Upper lobe of left lung (tissue), 6 donors: Measurements from ENCODE around the gene C1orf174. TPM values are rescaled to one million over a fixed set of nuclear protein-coding genes. Genes with fewer than 3 reads are reported as not detected.
A peak's percentile ranks its signal among the peaks of the same experiment; 100 is the strongest.

Source experiments
- ATAC-seq, 2 donors: fragments of 200-7000 bp; cut with Tn5 transposase; one replicate each; pipeline ENCODE4 v1.9.1; 2022; ENCODE audit warnings: mild to moderate bottlenecking in 2 of 2, moderate library complexity in 2 of 2; ENCODE audit not compliant: low FRiP score in 2 of 2
- DNase-seq, 2 donors: peaks; one replicate each; pipeline ENCODE4 v3.0.0-alpha.2; 2019 to 2020
- H3K27ac ChIP-seq, 4 donors: fragments of 200-600 bp; sonication (generic); one replicate each; pipeline ENCODE4 v1.5.1; 2016 to 2019
- H3K27me3 ChIP-seq, 4 donors: fragments of 200-600 bp; sonication (generic); one replicate each; pipeline ENCODE4 v1.5.1; 2017 to 2019
- H3K36me3 ChIP-seq, 4 donors: fragments of 200-600 bp; sonication (generic); one replicate each; pipeline ENCODE4 v1.5.1; 2016 to 2019
- H3K4me1 ChIP-seq, 4 donors: fragments of 200-600 bp; sonication (generic); one replicate each; pipeline ENCODE4 v1.5.1; 2018 to 2019
- H3K4me3 ChIP-seq, 4 donors: fragments of 200-600 bp; sonication (generic); one replicate each; pipeline ENCODE4 v1.5.1; 2017 to 2019; ENCODE audit warnings: mild to moderate bottlenecking in 2 of 4, moderate library complexity in 1 of 4
- H3K9me3 ChIP-seq, 4 donors: fragments of 200-600 bp; sonication (generic); one replicate each; pipeline ENCODE4 v1.5.1; 2018 to 2019
- CTCF ChIP-seq, 6 experiments: fragments of 450-650 bp in 4 of 6; fragments of 200-600 bp in 2 of 6; sonication (generic) in 2 of 6; IDR thresholded peaks; one replicate each; pipeline ENCODE4 v1.5.1; 2016 to 2019; ENCODE audit warnings: antibody characterized with exemption in 6 of 6
- EP300 ChIP-seq, 4 donors: sonication (generic); formaldehyde crosslinking; IDR thresholded peaks; one replicate each; pipeline ENCODE4 v1.5.1; 2017; ENCODE audit warnings: antibody characterized with exemption in 4 of 4, control low read depth in 2 of 4
- POLR2A ChIP-seq, 4 donors: fragments of 450-650 bp; IDR thresholded peaks; one replicate each; pipeline ENCODE4 v1.5.1; 2016 to 2017; ENCODE audit warnings: antibody characterized with exemption in 4 of 4, mild to moderate bottlenecking in 2 of 4
- POLR2AphosphoS5 ChIP-seq, 2 donors: sonication (generic); formaldehyde crosslinking; IDR thresholded peaks; one replicate each; pipeline ENCODE4 v1.5.1; 2017; ENCODE audit warnings: antibody characterized with exemption in 2 of 2
- WGBS, 2 donors: methylation state at CpG; one replicate each; pipeline ENCODE4 v1.1.5; 2017 to 2018; 5-methylcytosine and 5-hydroxymethylcytosine counted together
- total RNA-seq, 6 donors: library from RNA; depleted of rRNA in 4 of 6; stranded (reverse); fragments of >200 nt in 4 of 6; gene quantifications; one replicate each; pipeline versions ENCODE4 v1.1.0 to v1.2.1, GENCODE V29; 2016 to 2021
- donor health status: DM: no; HTN: no; CAD: no; lungs with moderate emphysema.
- donor health status: DM: no; HTN: yes; CAD: no; lungs with severe emphysema.

The C1orf174 gene
- total RNA-seq, 6 donors from 2014 or later, result 15.9 to 35.6 (median 20.6) TPM

- Histone ChIP-seq H3K9me3 (no peaks in the 10 kb centered on the region), H3K27me3 (peaks cover 0 to 12% (median 0%) of the 10 kb centered on the region in 4 donors), H3K4me3 (no peak overlapping the region), H3K27ac (no peak overlapping the region), H3K4me1 (peaks cover 0 to 8% (median 3%) of the 10 kb centered on the region in 4 donors), H3K36me3 (no peaks in the 10 kb centered on the region)
- 19 to 25% methylated on average over 3 to 35 of the region's 35 CpGs for WGBS, 2 donors
- DNase-seq, result peak; percentile 67 to 89
- TF ChIP-seq EP300 (IDR thresholded peaks at IDR 0.05) (no peak), CTCF (IDR thresholded peaks at IDR 0.05) (peak; percentile 53 to 85 (median 73)), POLR2AphosphoS5 (IDR thresholded peaks at IDR 0.05) (no peak), POLR2A (IDR thresholded peaks at IDR 0.05) (no peak)
- ATAC-seq, result peak; percentile 62 to 70
These were observed 11.1 kb upstream of the C1orf174 start for GRCh38 chr1:3910857-3911845.

GRCh38 chr1:3910049-3910731, 10.1 kb upstream of the C1orf174 start:
- WGBS, 2 donors, result 85 to 91% methylated on average over 13 to 29 of the region's 30 CpGs
- no peaks in the 10 kb centered on the region for H3K36me3 ChIP-seq
- peaks cover 0 to 8% (median 3%) of the 10 kb centered on the region in 4 donors for H3K4me1 ChIP-seq
- DNase-seq (peak in 1 of 2 donors; percentile 84), ATAC-seq (no peak)
- peaks cover 0 to 12% (median 0%) of the 10 kb centered on the region in 4 donors for H3K27me3 ChIP-seq
- H3K27ac ChIP-seq, result no peak overlapping the region
- TF ChIP-seq CTCF (IDR thresholded peaks at IDR 0.05), result no peak
- TF ChIP-seq POLR2AphosphoS5 (IDR thresholded peaks at IDR 0.05), result no peak
- TF ChIP-seq POLR2A (IDR thresholded peaks at IDR 0.05), result no peak
- no peak for TF ChIP-seq EP300 (IDR thresholded peaks at IDR 0.05)
- no peaks in the 10 kb centered on the region for H3K9me3 ChIP-seq
- no peak overlapping the region for H3K4me3 ChIP-seq

- 54 to 69% methylated on average over 5 to 7 of the region's 7 CpGs for WGBS, 2 donors
- H3K36me3 ChIP-seq, result no peaks in the 10 kb centered on the region
- H3K27ac ChIP-seq, result no peak overlapping the region
- no peaks in the 10 kb centered on the region for H3K9me3 ChIP-seq
- DNase-seq, result no peak
- H3K27me3 ChIP-seq, result peaks cover 0 to 12% (median 0%) of the 10 kb centered on the region in 4 donors
- no peak for TF ChIP-seq EP300 (IDR thresholded peaks at IDR 0.05)
- TF ChIP-seq POLR2A (IDR thresholded peaks at IDR 0.05), result no peak
- no peak overlapping the region for H3K4me3 ChIP-seq
- H3K4me1 ChIP-seq, result peaks cover 0 to 8% (median 3%) of the 10 kb centered on the region in 4 donors
- ATAC-seq, result no peak
These were observed 9.5 kb upstream of the C1orf174 start for GRCh38 chr1:3909615-3910014.

GRCh38 chr1:3908886-3909517, 8.9 kb upstream of the C1orf174 start:
- H3K36me3 ChIP-seq, result no peaks in the 10 kb centered on the region
- ATAC-seq (no peak), DNase-seq (no peak)
- no peaks in the 10 kb centered on the region for H3K9me3 ChIP-seq
- TF ChIP-seq POLR2A (IDR thresholded peaks at IDR 0.05) (no peak), POLR2AphosphoS5 (IDR thresholded peaks at IDR 0.05) (no peak), EP300 (IDR thresholded peaks at IDR 0.05) (no peak), CTCF (IDR thresholded peaks at IDR 0.05) (no peak)
- H3K4me1 ChIP-seq, result peaks cover 0 to 8% (median 3%) of the 10 kb centered on the region in 4 donors
- WGBS, 2 donors, result 79 to 80% methylated on average over 16 to 17 of the region's 17 CpGs
- H3K27me3 ChIP-seq, result peaks cover 0 to 12% (median 0%) of the 10 kb centered on the region in 4 donors
- no peak overlapping the region for H3K4me3 ChIP-seq
- no peak overlapping the region for H3K27ac ChIP-seq
